ENCODE measurements around the gene MYO5C. TPM values are rescaled to one million over a fixed set of nuclear protein-coding genes. Genes with fewer than 3 reads are reported as not detected.
"Not testable (repeated sequence)": the region's sequence is repeated elsewhere in the genome, so short reads cannot be mapped to it uniquely, and the experiment has no call there.

MYO5C gene
- total and polyA plus RNA-seq, 2 of the 8 experiments (the other 6 are each of a cell fraction or from before 2014, with no cell fraction given): 8.2 to 26.7 TPM

GRCh38 chr15:52285941-52286340, 9.7 kb downstream of the MYO5C start:
- H3K18ac ChIP-seq (ENCODE audit: extremely low read depth, low read length); H3K23ac ChIP-seq (ENCODE audit: insufficient read length); H2BK20ac ChIP-seq (ENCODE audit: low read length); H2BK12ac ChIP-seq (ENCODE audit: low read depth, low read length); H2BK120ac ChIP-seq (replicated peaks; ENCODE audit: low read depth, low read length); H3K14ac ChIP-seq (ENCODE audit: insufficient read length); H3K56ac ChIP-seq (replicated peaks; ENCODE audit: insufficient read length, low read depth, low read length); H2BK5ac ChIP-seq (ENCODE audit: low read depth, low read length); H3K9me3 ChIP-seq (ENCODE audit: insufficient read depth in 2 of 2, low read depth in 1 of 2, low read length in 1 of 2); H3K79me1 ChIP-seq (ENCODE audit: low read depth, low read length); POLR2A ChIA-PET (ENCODE audit: partially characterized antibody); H3K27ac ChIP-seq (ENCODE audit: low read depth, low read length); CTCF ChIA-PET (ENCODE audit: partially characterized antibody); FAIRE-seq; H3K4me1 ChIP-seq (replicated peaks in 1 of 4; ENCODE audit: control insufficient read depth in 3 of 4, insufficient read depth in 4 of 4, low read length in 3 of 4); H2AK5ac ChIP-seq (ENCODE audit: low read depth, low read length); H3K23me2 ChIP-seq (ENCODE audit: low read depth, low read length); H4K20me1 ChIP-seq (replicated peaks in 1 of 2; ENCODE audit: control insufficient read depth in 1 of 2, insufficient read depth in 2 of 2, low read length in 2 of 2); H4K8ac ChIP-seq (ENCODE audit: extremely low read depth, insufficient read depth, low read length); H3K4ac ChIP-seq (replicated peaks; ENCODE audit: insufficient read length, low read depth, low read length); H3K4me2 ChIP-seq (ENCODE audit: insufficient read depth in 1 of 2, low read depth in 2 of 2, low read length in 2 of 2); H4K91ac ChIP-seq (replicated peaks; ENCODE audit: insufficient read length, low read length); H4K5ac ChIP-seq (ENCODE audit: insufficient read length, low read depth, low read length); H2BK15ac ChIP-seq (ENCODE audit: low read length); H3K9ac ChIP-seq (replicated peaks in 1 of 4; ENCODE audit: extremely low read depth in 1 of 4, low read depth in 3 of 4, low read length in 3 of 4); H3K36me3 ChIP-seq (ENCODE audit: control insufficient read depth in 2 of 4, insufficient read depth in 4 of 4, low read length in 3 of 4); H3K4me3 ChIP-seq (ENCODE audit: extremely low read depth in 1 of 4, insufficient read depth in 2 of 4, low read depth in 3 of 4, low read length in 4 of 4); H2AFZ ChIP-seq (ENCODE audit: low read length); H3K27me3 ChIP-seq (replicated peaks in 1 of 4; ENCODE audit: control insufficient read depth in 3 of 4, extremely low read depth in 1 of 4, insufficient read depth in 3 of 4, low read length in 3 of 4): not testable (repeated sequence)
- 100% methylated on average over 7 of the region's 34 CpGs; no CpG with 5 or more reads in 1 of the 2 experiments for WGBS, 2 experiments (ENCODE audit: extremely low coverage in 1 of 2, insufficient coverage in 1 of 2, insufficient read length in 1 of 2, insufficient replicate concordance in 2 of 2, low coverage in 1 of 2, low lambda C conversion rate in 2 of 2, missing lambda C conversion rate in 1 of 2)
- peak in 1 of 2 experiments; percentile 35 for DNase-seq (ENCODE audit: low read depth in 1 of 2, low spot score in 2 of 2)
- H3K79me2 ChIP-seq (ENCODE audit: control insufficient read depth in 1 of 2, insufficient read depth in 2 of 2, low read length in 2 of 2): peaks cover 0 to 26% of the 10 kb centered on the region in 2 experiments; a peak in 2 of 4 replicates

All from H1 (cell line).